Measurements from ENCODE around the gene SEMA4D.

- TF ChIP-seq CTCF (conservative IDR thresholded peaks at IDR 0.05; ENCODE audit: low read depth, low read length) (peak; percentile 76), EZH2 (IDR thresholded peaks at IDR 0.05; ENCODE audit: low read length, unreplicated experiment) (no peak), EZH2phosphoT487 (IDR thresholded peaks at IDR 0.05; ENCODE audit: borderline replicate concordance, low read length) (no peak)
These were observed 179.5 kb downstream of the SEMA4D start, which contains the start of gene SECISBP2 for GRCh38 chr9:89318123-89319014.
